Karpas-422 (cell line): ENCODE measurements around the gene PDK2. TPM values are rescaled to one million over a fixed set of nuclear protein-coding genes. Genes with fewer than 3 reads are reported as not detected.

ENCODE experiments used
- DNase-seq: peaks from one replicate; pipeline ENCODE4 v3.0.0-alpha.2; 2015
- H2AFZ ChIP-seq: fragments of 200-600 bp; sonication (generic); 2 replicates; pipeline ENCODE4 v1.6.1; 2014; ENCODE audit warnings: antibody characterized with exemption, low read length, mixed read lengths
- H3K27ac ChIP-seq: fragments of 200-600 bp; sonication (generic); 2 replicates; pipeline ENCODE4 v1.5.1; 2014; ENCODE audit warnings: mild to moderate bottlenecking, low read length, moderate library complexity
- H3K27me3 ChIP-seq: fragments of 200-600 bp; sonication (generic); 2 replicates; pipeline ENCODE4 v1.6.1; 2014; ENCODE audit warnings: low read length, mixed read lengths
- H3K36me3 ChIP-seq: fragments of 200-600 bp; sonication (generic); 2 replicates; pipeline ENCODE4 v1.6.1; 2014; ENCODE audit warnings: low read length, mixed read lengths; ENCODE audit not compliant: insufficient read depth
- H3K4me1 ChIP-seq: fragments of 200-600 bp; sonication (generic); 2 replicates; pipeline ENCODE4 v1.6.1; 2014; ENCODE audit warnings: mild to moderate bottlenecking, low read length, mixed read lengths
- H3K4me2 ChIP-seq: fragments of 200-600 bp; sonication (generic); 2 replicates; pipeline ENCODE4 v1.6.1; 2014; ENCODE audit warnings: low read length, low read depth, mild to moderate bottlenecking; ENCODE audit not compliant: poor library complexity, severe bottlenecking
- H3K4me3 ChIP-seq: fragments of 200-600 bp; sonication (generic); 2 replicates; pipeline ENCODE4 v1.5.1; 2014; ENCODE audit warnings: mild to moderate bottlenecking, antibody characterized with exemption, low read length, mixed read lengths
- H3K79me2 ChIP-seq: fragments of 200-600 bp; sonication (generic); 2 replicates; pipeline ENCODE4 v1.6.1; 2014; ENCODE audit warnings: mild to moderate bottlenecking, low read length, mixed read lengths
- H3K9ac ChIP-seq: fragments of 200-600 bp; sonication (generic); 2 replicates; pipeline ENCODE4 v1.6.0; 2014; ENCODE audit warnings: low read length
- H3K9me2 ChIP-seq: fragments of 200-600 bp; sonication (generic), shearing (Covaris generic); replicated peaks from 2 replicates; pipeline ENCODE4 v1.6.0; 2014; ENCODE audit warnings: mild to moderate bottlenecking, low read length, moderate library complexity; ENCODE audit not compliant: insufficient read depth
- H3K9me3 ChIP-seq: fragments of 300-700, 200-600 bp; sonication (generic); 2 replicates; pipeline ENCODE4 v1.6.1; 2014; ENCODE audit warnings: low read length, mixed read lengths
- H4K20me1 ChIP-seq: fragments of 200-600 bp; sonication (generic); 2 replicates; pipeline ENCODE4 v1.6.1; 2014; ENCODE audit warnings: mild to moderate bottlenecking, antibody characterized with exemption, low read length, low read depth; ENCODE audit not compliant: insufficient read depth
- total RNA-seq: library from RNA; depleted of rRNA; stranded (reverse); fragments of >200 nt; shearing (Covaris generic); gene quantifications from 2 replicates; pipeline ENCODE4 v1.2.3, GENCODE V29; 2014; ENCODE audit warnings: low replicate concordance

The PDK2 gene
- total RNA-seq, 1 experiment from 2014 or later: not detected

GRCh38 chr17:50067996-50068395, 27.2 kb upstream of the PDK2 start:
- Histone ChIP-seq H3K4me3 (no peak overlapping the region), H3K79me2 (no peaks in the 10 kb centered on the region), H3K4me1 (no peaks in the 10 kb centered on the region), H3K36me3 (no peaks in the 10 kb centered on the region), H4K20me1 (no peaks in the 10 kb centered on the region), H2AFZ (no peak overlapping the region), H3K9me3 (no peaks in the 10 kb centered on the region), H3K9ac (no peak overlapping the region), H3K4me2 (no peak overlapping the region), H3K9me2 (no peaks in the 10 kb centered on the region), H3K27me3 (no peaks in the 10 kb centered on the region), H3K27ac (no peak overlapping the region)
- DNase-seq: no peak

GRCh38 chr17:50070908-50071680, 24.1 kb upstream of the PDK2 start:
- Histone ChIP-seq H3K4me1 (no peaks in the 10 kb centered on the region), H3K27me3 (no peaks in the 10 kb centered on the region), H3K9me3 (no peaks in the 10 kb centered on the region), H3K79me2 (no peaks in the 10 kb centered on the region), H3K9me2 (no peaks in the 10 kb centered on the region), H2AFZ (no peak overlapping the region), H3K27ac (no peak overlapping the region), H3K4me3 (no peak overlapping the region), H4K20me1 (no peaks in the 10 kb centered on the region), H3K4me2 (no peak overlapping the region), H3K9ac (no peak overlapping the region), H3K36me3 (no peaks in the 10 kb centered on the region)
- no peak for DNase-seq

GRCh38 chr17:50071692-50072091, 23.5 kb upstream of the PDK2 start:
- no peak overlapping the region for H3K27ac ChIP-seq
- no peaks in the 10 kb centered on the region for H3K9me3 ChIP-seq
- H3K27me3 ChIP-seq: no peaks in the 10 kb centered on the region
- no peaks in the 10 kb centered on the region for H3K36me3 ChIP-seq
- no peaks in the 10 kb centered on the region for H3K9me2 ChIP-seq
- no peaks in the 10 kb centered on the region for H4K20me1 ChIP-seq
- DNase-seq: no peak
- no peak overlapping the region for H2AFZ ChIP-seq
- H3K79me2 ChIP-seq: no peaks in the 10 kb centered on the region
- H3K9ac ChIP-seq: no peak overlapping the region
- H3K4me1 ChIP-seq: no peaks in the 10 kb centered on the region
- H3K4me2 ChIP-seq: no peak overlapping the region
- H3K4me3 ChIP-seq: no peak overlapping the region

GRCh38 chr17:50072130-50072529, 23.0 kb upstream of the PDK2 start:
- H3K4me1 ChIP-seq: no peaks in the 10 kb centered on the region
- no peak overlapping the region for H2AFZ ChIP-seq
- no peak overlapping the region for H3K4me2 ChIP-seq
- H4K20me1 ChIP-seq: no peaks in the 10 kb centered on the region
- no peaks in the 10 kb centered on the region for H3K9me2 ChIP-seq
- no peak for DNase-seq
- no peaks in the 10 kb centered on the region for H3K36me3 ChIP-seq
- H3K79me2 ChIP-seq: no peaks in the 10 kb centered on the region
- H3K27ac ChIP-seq: no peak overlapping the region
- no peak overlapping the region for H3K4me3 ChIP-seq
- no peaks in the 10 kb centered on the region for H3K27me3 ChIP-seq
- H3K9ac ChIP-seq: no peak overlapping the region
- no peaks in the 10 kb centered on the region for H3K9me3 ChIP-seq

- Histone ChIP-seq H3K9me2 (no peaks in the 10 kb centered on the region), H3K4me1 (no peaks in the 10 kb centered on the region), H3K27me3 (no peaks in the 10 kb centered on the region), H3K36me3 (no peaks in the 10 kb centered on the region), H4K20me1 (no peaks in the 10 kb centered on the region), H3K9me3 (no peaks in the 10 kb centered on the region), H2AFZ (no peak overlapping the region), H3K79me2 (no peaks in the 10 kb centered on the region), H3K4me3 (no peak overlapping the region), H3K27ac (no peak overlapping the region), H3K4me2 (no peak overlapping the region), H3K9ac (no peak overlapping the region)
- no peak for DNase-seq
These were observed 22.2 kb upstream of the PDK2 start for GRCh38 chr17:50072925-50073324.

GRCh38 chr17:50074227-50074626, 20.9 kb upstream of the PDK2 start:
- Histone ChIP-seq H3K27me3 (no peaks in the 10 kb centered on the region), H3K9me3 (no peaks in the 10 kb centered on the region), H3K9me2 (no peaks in the 10 kb centered on the region), H4K20me1 (no peaks in the 10 kb centered on the region; the same call in 1 of the 2 replicates), H2AFZ (no peak overlapping the region), H3K4me1 (no peaks in the 10 kb centered on the region), H3K36me3 (no peaks in the 10 kb centered on the region), H3K4me2 (no peak overlapping the region), H3K79me2 (no peaks in the 10 kb centered on the region), H3K27ac (no peak overlapping the region), H3K9ac (no peak overlapping the region), H3K4me3 (no peak overlapping the region)
- DNase-seq: no peak

- H3K36me3 ChIP-seq: no peaks in the 10 kb centered on the region
- H3K79me2 ChIP-seq: no peaks in the 10 kb centered on the region
- peaks cover under 1% of the 10 kb centered on the region; the same call in 1 of the 2 replicates for H3K4me1 ChIP-seq
- no peaks in the 10 kb centered on the region; the same call in 1 of the 2 replicates for H4K20me1 ChIP-seq
- no peaks in the 10 kb centered on the region for H3K9me2 ChIP-seq
- no peak overlapping the region for H3K4me3 ChIP-seq
- H3K4me2 ChIP-seq: no peak overlapping the region
- H3K27ac ChIP-seq: no peak overlapping the region
- H2AFZ ChIP-seq: no peak overlapping the region
- no peaks in the 10 kb centered on the region for H3K27me3 ChIP-seq
- H3K9ac ChIP-seq: no peak overlapping the region
- no peak for DNase-seq
- no peaks in the 10 kb centered on the region for H3K9me3 ChIP-seq
These were observed 19.6 kb upstream of the PDK2 start for GRCh38 chr17:50075446-50076032.

GRCh38 chr17:50076221-50076590, 18.9 kb upstream of the PDK2 start:
- no peak overlapping the region for H3K27ac ChIP-seq
- H3K79me2 ChIP-seq: no peaks in the 10 kb centered on the region
- H3K9ac ChIP-seq: no peak overlapping the region
- no peak overlapping the region for H2AFZ ChIP-seq
- no peaks in the 10 kb centered on the region for H3K9me2 ChIP-seq
- H4K20me1 ChIP-seq: no peaks in the 10 kb centered on the region; the same call in 1 of the 2 replicates
- no peaks in the 10 kb centered on the region for H3K27me3 ChIP-seq
- no peaks in the 10 kb centered on the region for H3K36me3 ChIP-seq
- no peak for DNase-seq
- H3K4me2 ChIP-seq: no peak overlapping the region
- no peaks in the 10 kb centered on the region for H3K9me3 ChIP-seq
- H3K4me1 ChIP-seq: peaks cover 5% of the 10 kb centered on the region
- H3K4me3 ChIP-seq: no peak overlapping the region
